ENCODE data around the gene SLC25A29. TPM values are rescaled to one million over a fixed set of nuclear protein-coding genes. Genes with fewer than 3 reads are reported as not detected.

The SLC25A29 gene
- total and polyA plus RNA-seq, 2 of the 13 experiments (the other 11 are each of a cell fraction or from before 2014, with no cell fraction given), result 12.2 to 17.2 TPM

- TF ChIP-seq TFAP4 (IDR thresholded peaks at IDR 0.05; ENCODE audit: borderline replicate concordance, low read depth) (peak; percentile 72), RELA (CRISPR knock-in tag; IDR thresholded peaks at IDR 0.05) (no peak), ZNF687 (CRISPR knock-in tag; IDR thresholded peaks at IDR 0.05) (peak; percentile 97), ZNF780A (CRISPR knock-in tag; IDR thresholded peaks at IDR 0.05) (no peak), ZNF747 (CRISPR knock-in tag; IDR thresholded peaks at IDR 0.05; ENCODE audit: borderline replicate concordance) (peak; percentile 64; the same call in 1 of the 2 replicates), RFXANK (CRISPR knock-in tag; IDR thresholded peaks at IDR 0.05) (no peak), DMAP1 (CRISPR knock-in tag; IDR thresholded peaks at IDR 0.05) (peak; percentile 72), RAD51 (IDR thresholded peaks at IDR 0.05; ENCODE audit: borderline replicate concordance) (0 out of 2 replicates have a peak, but pooled peaks have one; percentile 37), MTA1 (CRISPR knock-in tag; IDR thresholded peaks at IDR 0.05; ENCODE audit: borderline replicate concordance) (peak; percentile 94), MTF1 (CRISPR knock-in tag; IDR thresholded peaks at IDR 0.05) (no peak), ZSCAN12 (CRISPR knock-in tag; IDR thresholded peaks at IDR 0.05) (no peak), KLF9 (CRISPR knock-in tag; IDR thresholded peaks at IDR 0.05; ENCODE audit: low read depth) (no peak), NCOA5 (CRISPR knock-in tag; IDR thresholded peaks at IDR 0.05) (no peak), NFIB (CRISPR knock-in tag; IDR thresholded peaks at IDR 0.05; ENCODE audit: borderline replicate concordance) (no peak), ZNF597 (CRISPR knock-in tag; IDR thresholded peaks at IDR 0.05) (no peak), GTF3A (CRISPR knock-in tag; conservative IDR thresholded peaks at IDR 0.05) (0 out of 2 replicates have a peak, but pooled peaks have one; percentile 71), MXI1 (IDR thresholded peaks at IDR 0.05; ENCODE audit: borderline replicate concordance, low read depth, low read length) (peak; percentile 77; the same call in 1 of the 3 replicates), CENPT (CRISPR knock-in tag; IDR thresholded peaks at IDR 0.05; ENCODE audit: low read depth) (no peak), ZNF205 (CRISPR knock-in tag; IDR thresholded peaks at IDR 0.05) (no peak), KDM3A (CRISPR knock-in tag; IDR thresholded peaks at IDR 0.05; ENCODE audit: low read depth) (no peak), PHF8 (CRISPR knock-in tag; IDR thresholded peaks at IDR 0.05) (no peak), HHEX (CRISPR knock-in tag; IDR thresholded peaks at IDR 0.05) (no peak), ZNF20 (CRISPR knock-in tag; IDR thresholded peaks at IDR 0.05) (no peak), KDM1A (CRISPR knock-in tag; IDR thresholded peaks at IDR 0.05) (no peak; the same call in 1 of the 2 replicates), ZNF720 (CRISPR knock-in tag; IDR thresholded peaks at IDR 0.05) (no peak), ZNF460 (CRISPR knock-in tag; IDR thresholded peaks at IDR 0.05; ENCODE audit: borderline replicate concordance) (no peak; the same call in 1 of the 2 replicates), SNRNP70 (IDR thresholded peaks at IDR 0.05; ENCODE audit: low read depth, low read length) (no peak), IRF2 (CRISPR knock-in tag; IDR thresholded peaks at IDR 0.05) (no peak; the same call in 1 of the 2 replicates)
Measured at GRCh38 chr14:100290607-100291304, 15.5 kb downstream of the SLC25A29 start (continued).
